ENCODE results near the gene GINM1.

The GINM1 gene

GRCh38 chr6:149600508-149600907, 34.3 kb downstream of the GINM1 start:
- no peak for DNase-seq (ENCODE audit: low spot score)

DNA sequence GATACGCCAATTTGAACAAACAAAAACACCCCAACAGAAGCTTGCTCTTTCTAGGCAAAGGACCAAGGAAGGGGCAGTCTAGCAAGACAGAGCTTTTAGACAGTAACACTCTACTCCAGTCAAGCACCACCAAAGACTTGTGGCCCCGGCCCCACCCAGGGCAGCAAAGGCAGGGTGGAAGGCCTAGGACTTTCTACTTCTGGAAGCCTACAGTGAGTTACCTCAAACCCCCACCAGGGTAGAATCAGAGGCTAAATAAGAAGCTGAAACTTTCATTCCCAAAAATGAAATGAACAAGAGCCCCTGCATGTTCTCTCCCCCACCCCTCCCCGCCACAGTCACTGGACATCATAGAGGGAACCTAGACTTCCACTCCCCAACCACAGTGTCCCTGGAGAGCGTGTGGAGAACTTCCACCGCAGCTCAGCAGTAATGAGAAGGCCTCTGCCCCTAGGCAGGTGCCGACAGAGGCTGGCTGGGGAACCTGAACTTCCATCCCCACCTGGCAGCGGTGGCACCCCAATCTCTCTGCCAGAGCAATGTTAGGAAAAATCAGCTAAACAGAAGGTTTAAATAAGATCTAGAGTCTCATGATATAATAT, 42.3 kb downstream of the GINM1 start:
- no peak for DNase-seq (ENCODE audit: low spot score)

DNA sequence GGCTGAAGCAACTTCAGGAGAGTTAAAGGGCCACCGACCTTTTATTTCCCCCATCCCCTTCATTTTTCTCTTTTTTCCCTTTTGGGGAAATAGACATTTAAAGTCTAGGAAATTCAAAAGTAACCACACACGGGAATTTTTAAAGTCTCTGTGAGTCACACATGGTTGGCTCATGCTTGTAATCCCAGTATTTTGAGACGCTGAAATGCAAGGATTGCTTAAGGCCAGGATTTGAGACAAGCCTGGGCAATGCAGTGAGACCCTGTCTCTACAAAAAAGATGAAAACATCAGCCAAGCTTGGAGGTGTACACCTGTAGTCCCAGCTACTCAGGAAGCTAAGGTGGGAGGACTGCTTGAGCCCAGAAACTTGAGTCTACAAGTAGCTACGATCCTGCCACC, 48.2 kb downstream of the GINM1 start:
- DNase-seq (ENCODE audit: low spot score): no peak

DNA sequence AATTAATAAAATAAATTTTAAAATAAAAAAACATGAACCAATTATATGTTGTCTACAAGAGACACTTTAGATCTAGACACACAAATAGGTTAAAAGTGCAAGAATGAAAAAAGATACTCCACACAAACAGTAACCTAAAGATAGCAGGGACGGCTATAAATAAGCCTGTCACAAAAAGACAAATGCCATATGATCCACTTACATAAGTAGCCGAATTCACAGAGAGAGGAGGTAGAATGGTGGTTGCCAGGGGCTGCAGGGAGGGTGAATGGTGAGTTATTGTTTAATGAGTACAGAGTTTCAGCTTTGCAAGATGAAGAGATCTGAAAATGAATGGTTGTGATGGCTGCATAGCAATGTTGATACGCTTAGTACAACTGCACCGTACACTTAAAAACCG, 49.6 kb downstream of the GINM1 start:
- DNase-seq (ENCODE audit: low spot score): no peak

DNA sequence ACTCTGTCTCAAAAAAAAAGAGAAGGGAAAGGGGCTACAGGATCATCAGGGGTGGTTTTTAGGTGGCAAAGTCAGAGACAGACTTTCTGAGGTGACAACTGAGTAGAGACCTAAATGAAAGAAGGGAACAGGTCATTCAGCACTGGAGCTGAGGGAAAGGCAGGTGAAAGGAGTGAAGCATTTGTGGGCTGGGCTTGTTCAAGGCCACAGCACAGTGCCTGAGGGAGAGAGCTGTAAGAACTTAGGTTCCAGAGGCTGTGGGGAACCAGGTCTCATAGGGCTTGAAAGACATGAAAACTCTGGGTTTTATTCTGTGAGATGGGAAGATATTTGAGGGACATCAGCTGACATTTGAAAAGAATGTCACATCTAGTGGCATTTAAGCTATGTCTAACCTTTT, 61.5 kb downstream of the GINM1 start:
- no peak for DNase-seq (ENCODE audit: low spot score)

DNA sequence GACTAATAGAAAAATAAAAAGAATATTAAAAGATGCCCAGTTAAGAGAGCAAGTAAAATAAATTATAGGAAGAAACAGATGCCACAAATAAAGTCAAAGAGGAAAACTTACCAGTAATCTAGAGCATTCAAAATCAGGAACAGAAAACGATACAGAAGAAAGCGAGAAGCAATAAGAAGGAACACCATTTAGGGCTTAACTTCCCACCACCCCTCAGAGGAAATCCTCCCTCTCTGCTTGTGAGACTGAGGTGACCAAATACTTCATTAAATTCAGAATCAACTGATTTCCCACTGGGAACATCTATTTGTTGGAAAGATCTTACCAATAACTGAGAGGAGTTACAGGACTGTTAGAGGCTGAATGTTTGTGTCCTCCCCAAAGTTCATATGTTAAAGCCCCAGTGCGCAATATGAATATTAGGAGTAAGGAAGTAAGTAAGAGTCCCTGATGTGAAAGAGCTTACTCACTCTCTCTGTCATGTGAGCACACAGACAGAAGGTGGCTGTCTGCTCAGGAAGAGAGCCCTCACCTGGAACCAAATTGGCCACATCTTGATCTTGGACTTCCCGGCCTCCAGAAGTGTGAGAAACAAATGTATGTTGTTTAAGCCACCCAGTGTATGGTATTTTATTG, 62.8 kb downstream of the GINM1 start:
- DNase-seq (ENCODE audit: low spot score): no peak

GRCh38 chr6:149634315-149634714, 68.1 kb downstream of the GINM1 start:
- no peak for DNase-seq (ENCODE audit: low spot score)

DNA sequence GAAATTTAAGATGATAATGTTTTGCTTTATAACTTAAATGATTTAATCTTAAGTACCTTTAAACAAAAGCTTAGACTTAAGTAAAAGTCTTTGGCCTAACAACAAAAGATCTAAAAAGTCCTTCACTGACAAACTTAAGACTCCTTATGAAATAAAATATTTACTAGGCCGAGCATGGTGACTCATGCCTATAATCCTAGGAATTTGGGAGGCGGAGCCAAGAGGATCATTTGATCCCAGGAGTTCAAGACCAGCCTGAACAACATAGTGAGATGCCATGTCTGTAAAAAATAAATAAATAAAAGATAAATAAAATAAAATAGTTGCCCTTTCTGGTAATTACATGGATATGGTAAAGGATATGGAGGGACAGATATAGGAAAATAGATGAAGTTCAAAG, 69.9 kb downstream of the GINM1 start:
- DNase-seq (ENCODE audit: low spot score): peak; percentile 24
